HCT116 (cell line): ENCODE data around the gene ACSS2. TPM values are rescaled to one million over a fixed set of nuclear protein-coding genes. Genes with fewer than 3 reads are reported as not detected.
A peak's percentile ranks its signal among the peaks of the same experiment; 100 is the strongest.

Experiments
- ATAC-seq: fragments of 200-7000 bp; cut with Tn5 transposase; 2 replicates; pipeline ENCODE4 v1.9.1; 2020; ENCODE audit warnings: mild to moderate bottlenecking, moderate library complexity
- BruUV-seq: library from RNA; stranded (reverse); fragments of 400-500 nt; replicated peaks from 2 replicates; lab custom pipeline; 2021; lab: Mats Ljungman, UMichigan
- CTCF ChIA-PET: fragments of 300-600 bp; sonication (Branson Sonifier 250); formaldehyde crosslinking; loops from one replicate; lab custom pipeline; 2021; ENCODE audit warnings: antibody characterized with exemption; lab: Charles Lee
- POLR2A ChIA-PET: fragments of 300-600, 350-600 bp; sonication (Branson Sonifier 250); formaldehyde crosslinking; loops from one replicate; lab custom pipeline; 2021; ENCODE audit warnings: antibody characterized with exemption; lab: Charles Lee
- RAD21 ChIA-PET, 2 experiments: fragments of 300-600 bp; sonication (Branson Sonifier 250); formaldehyde crosslinking; loops; one replicate each; lab custom pipeline; 2023; ENCODE audit warnings: low total read pairs in 2 of 2; ENCODE audit not compliant: uncharacterized antibody in 2 of 2, unreplicated experiment in 2 of 2, low non-redundant PET in 1 of 2; lab: Charles Lee
- DNase-seq: peaks from one replicate; pipeline ENCODE4 v3.0.0-alpha.2; 2010; ENCODE audit warnings: low read depth, low spot score
- H2AFZ ChIP-seq: fragments of 200-600 bp; shearing (Covaris generic), sonication (generic); 2 replicates; pipeline ENCODE4 v1.6.1; 2017; ENCODE audit warnings: low read depth, mixed run types, mixed read lengths, antibody characterized with exemption, low read length; ENCODE audit not compliant: poor library complexity, severe bottlenecking
- H3K27ac ChIP-seq: 2 replicates; pipeline ENCODE4 v1.5.1; 2012; ENCODE audit warnings: low read depth, low read length
- H3K27me3 ChIP-seq: fragments of 200-600 bp; sonication (generic); 2 replicates; pipeline ENCODE4 v1.6.1; 2016; ENCODE audit warnings: mixed run types, low read length, mixed read lengths; ENCODE audit not compliant: insufficient read depth
- H3K36me3 ChIP-seq, 2 experiments: fragments of 200-500 bp in 1 of 2; fragments of 200-600 bp in 1 of 2; sonication (Bioruptor generic) in 1 of 2; sonication (generic) in 1 of 2; 2 replicates each; pipeline versions ENCODE4 v1.5.1 to v1.6.1; 2014 to 2016; ENCODE audit warnings: low read length in 2 of 2, inconsistent platforms in 1 of 2, mixed read lengths in 1 of 2, mixed run types in 1 of 2; ENCODE audit not compliant: insufficient read depth in 2 of 2, control insufficient read depth in 1 of 2
- H3K4me1 ChIP-seq, 2 experiments: fragments of 200-600 bp in 1 of 2; sonication (generic) in 1 of 2; 2 replicates each; pipeline versions ENCODE4 v1.5.1 to v1.6.1; 2012 to 2017; ENCODE audit warnings: low read length in 2 of 2, inconsistent platforms in 1 of 2, mild to moderate bottlenecking in 1 of 2, mixed read lengths in 1 of 2, mixed run types in 1 of 2, moderate library complexity in 1 of 2; ENCODE audit not compliant: insufficient read depth in 2 of 2, control insufficient read depth in 1 of 2
- H3K4me2 ChIP-seq: fragments of 200-600 bp; sonication (generic); 2 replicates; pipeline ENCODE4 v1.6.1; 2017; ENCODE audit warnings: mixed run types, low read length, mixed read lengths
- H3K4me3 ChIP-seq, 2 experiments: fragments of 200-600 bp in 1 of 2; sonication (generic) in 1 of 2; replicated peaks in 1 of 2; 2 replicates each; pipeline ENCODE4 v1.5.1; 2011 to 2016; ENCODE audit warnings: low read length in 2 of 2, control low read depth in 1 of 2, low read depth in 1 of 2, mild to moderate bottlenecking in 1 of 2, mixed read lengths in 1 of 2, mixed run types in 1 of 2
- H3K79me2 ChIP-seq: fragments of 200-600 bp; sonication (generic); 2 replicates; pipeline ENCODE4 v1.6.1; 2017; ENCODE audit warnings: mild to moderate bottlenecking, mixed run types, low read length, moderate library complexity, mixed read lengths; ENCODE audit not compliant: insufficient read depth
- H3K9ac ChIP-seq: fragments of 200-600 bp; sonication (generic); 2 replicates; pipeline ENCODE4 v1.6.1; 2016; ENCODE audit warnings: low read length, mixed read lengths
- H3K9me2 ChIP-seq: fragments of 200-600 bp; sonication (generic), shearing (Covaris generic); 2 replicates; pipeline ENCODE4 v1.6.1; 2017; ENCODE audit warnings: mixed run types, mild to moderate bottlenecking, moderate library complexity; ENCODE audit not compliant: insufficient read depth
- H3K9me3 ChIP-seq, 2 experiments: fragments of 200-500 bp in 1 of 2; fragments of 200-600 bp in 1 of 2; sonication (Bioruptor generic) in 1 of 2; sonication (generic) in 1 of 2; 2 replicates each; pipeline ENCODE4 v1.6.1; 2014 to 2017; ENCODE audit warnings: low read length in 2 of 2, mixed read lengths in 2 of 2, inconsistent platforms in 1 of 2, low read depth in 1 of 2, mild to moderate bottlenecking in 1 of 2, mixed run types in 1 of 2, moderate library complexity in 1 of 2; ENCODE audit not compliant: control insufficient read depth in 1 of 2, insufficient read depth in 1 of 2
- H4K20me1 ChIP-seq: fragments of 200-600 bp; sonication (generic), shearing (Covaris generic); 2 replicates; pipeline ENCODE4 v1.6.1; 2017; ENCODE audit warnings: mixed run types, mild to moderate bottlenecking, moderate library complexity; ENCODE audit not compliant: insufficient read depth
- CBX3 ChIP-seq: IDR thresholded peaks from 2 replicates; pipeline ENCODE4 v1.6.1; 2012; ENCODE audit warnings: low read depth
- CEBPB ChIP-seq: IDR thresholded peaks from 2 replicates; pipeline ENCODE4 v1.6.1; 2012; ENCODE audit warnings: low read depth
- CTCF ChIP-seq, 3 experiments: fragments of 200-600 bp in 1 of 3; sonication (generic) in 1 of 3; IDR thresholded peaks in 2 of 3; conservative IDR thresholded peaks in 1 of 3; 2 replicates each; pipeline ENCODE4 v1.5.1; 2012 to 2017; ENCODE audit warnings: low read depth in 2 of 3, low read length in 2 of 3, antibody characterized with exemption in 1 of 3, borderline replicate concordance in 1 of 3, control low read depth in 1 of 3, mild to moderate bottlenecking in 1 of 3, mixed read lengths in 1 of 3, mixed run types in 1 of 3, moderate library complexity in 1 of 3; ENCODE audit not compliant: insufficient read depth in 1 of 3
- EGR1 ChIP-seq: IDR thresholded peaks from 2 replicates; pipeline ENCODE4 v1.6.1; 2012; ENCODE audit warnings: low read depth
- ELF1 ChIP-seq: IDR thresholded peaks from 2 replicates; pipeline ENCODE4 v1.6.1; 2012; ENCODE audit warnings: low read depth, borderline replicate concordance
- EZH2 ChIP-seq: fragments of 200-600 bp; sonication (generic); IDR thresholded peaks from 2 replicates; pipeline ENCODE4 v1.6.1; 2017; ENCODE audit warnings: antibody characterized with exemption, mixed run types
- EZH2phosphoT487 ChIP-seq: fragments of 200-600 bp; IDR thresholded peaks from 2 replicates; pipeline ENCODE4 v1.6.1; 2018; ENCODE audit warnings: antibody characterized with exemption, borderline replicate concordance
- MAX ChIP-seq: IDR thresholded peaks from 2 replicates; pipeline ENCODE4 v1.6.1; 2012
- POLR2A ChIP-seq: IDR thresholded peaks from 2 replicates; pipeline ENCODE4 v1.7.0; 2011; ENCODE audit warnings: borderline replicate concordance; ENCODE audit not compliant: insufficient read depth, insufficient read length; ENCODE audit errors: extremely low read depth
- POLR2AphosphoS5 ChIP-seq: IDR thresholded peaks from 2 replicates; pipeline ENCODE4 v1.6.1; 2011; ENCODE audit warnings: mild to moderate bottlenecking, low read depth, low read length, moderate library complexity
- RAD21 ChIP-seq: IDR thresholded peaks from 2 replicates; pipeline ENCODE4 v1.6.1; 2012; ENCODE audit warnings: low read depth, mild to moderate bottlenecking
- REST ChIP-seq: IDR thresholded peaks from 2 replicates; pipeline ENCODE4 v1.6.1; 2012; ENCODE audit warnings: low read depth
- SIN3A ChIP-seq: IDR thresholded peaks from 2 replicates; pipeline ENCODE4 v1.6.1; 2012; ENCODE audit warnings: low read depth
- SP1 ChIP-seq: IDR thresholded peaks from 2 replicates; pipeline ENCODE4 v1.6.1; 2012; ENCODE audit warnings: low read depth
- TCF7L2 ChIP-seq: IDR thresholded peaks from 2 replicates; pipeline ENCODE4 v1.7.0; 2011; ENCODE audit warnings: borderline replicate concordance, inconsistent platforms; ENCODE audit not compliant: insufficient read depth, insufficient read length; ENCODE audit errors: extremely low read depth
- YY1 ChIP-seq: IDR thresholded peaks from 2 replicates; pipeline ENCODE4 v1.6.1; 2011; ENCODE audit warnings: low read length, low read depth, moderate library complexity, mild to moderate bottlenecking; ENCODE audit not compliant: insufficient replicate concordance; ENCODE audit errors: extremely low read depth
- ZFX ChIP-seq: fragments of 450-650 bp; IDR thresholded peaks from 2 replicates; pipeline ENCODE4 v1.6.1; 2017
- ZNF274 ChIP-seq: fragments of 200-500 bp; sonication (Bioruptor generic); IDR thresholded peaks from 2 replicates; pipeline ENCODE4 v1.6.1; 2014; ENCODE audit warnings: mild to moderate bottlenecking, low read depth, low read length, inconsistent platforms
- intact Hi-C: fragments of 100-400 bp; cut with micrococcal nuclease; formaldehyde crosslinking; loops from 2 replicates; pipeline ENCODE4 v1.10.0; 2022
- total RNA-seq: library from RNA; stranded (reverse); gene quantifications from one replicate; pipeline ENCODE4 v1.2.1, GENCODE V29; 2021; ENCODE audit not compliant: unreplicated experiment

The ACSS2 gene
- total RNA-seq, 1 experiment from 2014 or later: 71.7 TPM

GRCh38 chr20:34955231-34956040, 79.0 kb downstream of the ACSS2 start, which contains the start of the genes GSS and MYH7B:
Gene GSS, minus strand, starts transcription at chr20:34955806. Its CDS starts 3,954 bp downstream, at chr20:34951852.
Gene MYH7B, plus strand, starts transcription at chr20:34955868. Its CDS starts 22,138 bp downstream, at chr20:34978006.
- H3K79me2 ChIP-seq: peaks cover 15% of the 10 kb centered on the region
- CTCF ChIA-PET: interaction anchor here (0.6 to 3.3 kb wide), 3 partner anchors 80 to 120 kb away, joined by 4 to 26 read pairs (median 4); partner anchors contain the start of genes ACSS2 and GGT7
- H3K27me3 ChIP-seq: no peaks in the 10 kb centered on the region
- DNase-seq (peak; percentile 91), ATAC-seq (peak; percentile 94)
- intact Hi-C loops: loop anchor here (1.0 kb wide), 1 partner anchor 79 kb away; the partner anchor contains the start of gene ACSS2
- peak within 1 kb of the TSS; percentile 37 for H2AFZ ChIP-seq
- H3K9ac ChIP-seq: peak within 1 kb of the TSS; percentile 86
- H3K27ac ChIP-seq: peak within 1 kb of the TSS; percentile 75
- POLR2A ChIA-PET: interaction anchor here (0.6 to 1.5 kb wide), 5 partner anchors 11 to 130 kb away, joined by 3 to 7 read pairs (median 3); partner anchors contain the start of genes ACSS2 and NCOA6
- RAD21 ChIA-PET: interaction anchor here (0.5 to 1.5 kb wide), 6 partner anchors 11 to 252 kb away, joined by 3 to 11 read pairs (median 4); partner anchors contain the start of gene ACSS2 (in 1 of the 2)
- H3K4me2 ChIP-seq: peak within 1 kb of the TSS; percentile 95
- no peaks in the 10 kb centered on the region for H3K9me2 ChIP-seq
- peaks cover 2 to 8% of the 10 kb centered on the region in 2 experiments; a peak in 1 of 4 replicates for H3K36me3 ChIP-seq
- peak within 1 kb of the TSS; percentile 88 to 91 for H3K4me3 ChIP-seq
- no peaks in the 10 kb centered on the region for H4K20me1 ChIP-seq
- TSS peak; percentile 78 for BruUV-seq
- H3K4me1 ChIP-seq: peaks cover 7 to 19% of the 10 kb centered on the region in 2 experiments
- no peaks in the 10 kb centered on the region for H3K9me3 ChIP-seq
- TF ChIP-seq POLR2AphosphoS5 (peak; percentile 88), ELF1 (no peak; the same call in 1 of the 2 replicates), ZNF274 (no peak), SIN3A (peak; percentile 17; the same call in 1 of the 2 replicates), EZH2phosphoT487 (no peak), TCF7L2 (peak; percentile 47), CTCF (IDR thresholded peaks at IDR 0.05 in 2 of 3, conservative IDR thresholded peaks at IDR 0.05 in 1 of 3; ENCODE audit: borderline replicate concordance in 1 of 3, insufficient read depth in 1 of 3, low read depth in 2 of 3, low read length in 2 of 3) (peak; percentile 37 to 78 (median 49); a peak in 5 of 6 replicates), REST (no peak), RAD21 (peak; percentile 89), MAX (peak; percentile 47), CBX3 (peak; percentile 54; the same call in 1 of the 2 replicates), EZH2 (no peak), SP1 (peak; percentile 70; the same call in 1 of the 2 replicates), CEBPB (no peak), EGR1 (no peak), POLR2A (peak; percentile 88), YY1 (peak; percentile 37), ZFX (peak; percentile 76)
